ACC112 (cell line): ENCODE data around the gene ATE1.
"Not testable (repeated sequence)": the region's sequence is repeated elsewhere in the genome, so short reads cannot be mapped to it uniquely, and the experiment has no call there.

Experiments
- H2AFZ ChIP-seq: fragments of 200-600 bp; sonication (generic); one replicate; pipeline ENCODE4 v1.6.0; 2017; ENCODE audit warnings: antibody characterized with exemption, low read length; ENCODE audit not compliant: unreplicated experiment
- H3K27ac ChIP-seq: fragments of 200-600 bp; sonication (generic); 2 replicates; pipeline ENCODE4 v1.5.1; 2014; ENCODE audit warnings: low read depth, mild to moderate bottlenecking, antibody characterized with exemption, low read length, moderate library complexity
- H3K27me3 ChIP-seq: fragments of 200-600 bp; sonication (generic); 2 replicates; pipeline ENCODE4 v1.6.1; 2014; ENCODE audit warnings: mild to moderate bottlenecking, antibody characterized with exemption, low read length, moderate library complexity, mixed read lengths; ENCODE audit not compliant: insufficient read depth
- H3K36me3 ChIP-seq: fragments of 200-600 bp; sonication (generic); 2 replicates; pipeline ENCODE4 v1.6.1; 2016; ENCODE audit warnings: mild to moderate bottlenecking, antibody characterized with exemption, low read length, moderate library complexity, mixed read lengths; ENCODE audit not compliant: insufficient read depth
- H3K4me1 ChIP-seq: fragments of 200-600 bp; sonication (generic); one replicate; pipeline ENCODE4 v1.6.1; 2016; ENCODE audit warnings: low read length, mixed read lengths; ENCODE audit not compliant: insufficient read depth, unreplicated experiment, control insufficient read depth
- H3K4me3 ChIP-seq: fragments of 200-600 bp; sonication (generic); 2 replicates; pipeline ENCODE4 v1.5.1; 2014; ENCODE audit warnings: mild to moderate bottlenecking, low read depth, low read length
- H3K79me2 ChIP-seq: fragments of 200-600 bp; sonication (generic); one replicate; pipeline ENCODE4 v1.6.0; 2016; ENCODE audit warnings: low read length; ENCODE audit not compliant: control insufficient read depth, unreplicated experiment, insufficient read depth

Gene ATE1

GRCh38 chr10:121930268-121931085, 2.6 kb upstream of the ATE1 start:
- not testable (repeated sequence) for H3K4me1 ChIP-seq, H3K36me3 ChIP-seq, H3K27ac ChIP-seq, H3K4me3 ChIP-seq, H3K27me3 ChIP-seq, H2AFZ ChIP-seq
- H3K79me2 ChIP-seq: peaks cover 29% of the 10 kb centered on the region

DNA sequence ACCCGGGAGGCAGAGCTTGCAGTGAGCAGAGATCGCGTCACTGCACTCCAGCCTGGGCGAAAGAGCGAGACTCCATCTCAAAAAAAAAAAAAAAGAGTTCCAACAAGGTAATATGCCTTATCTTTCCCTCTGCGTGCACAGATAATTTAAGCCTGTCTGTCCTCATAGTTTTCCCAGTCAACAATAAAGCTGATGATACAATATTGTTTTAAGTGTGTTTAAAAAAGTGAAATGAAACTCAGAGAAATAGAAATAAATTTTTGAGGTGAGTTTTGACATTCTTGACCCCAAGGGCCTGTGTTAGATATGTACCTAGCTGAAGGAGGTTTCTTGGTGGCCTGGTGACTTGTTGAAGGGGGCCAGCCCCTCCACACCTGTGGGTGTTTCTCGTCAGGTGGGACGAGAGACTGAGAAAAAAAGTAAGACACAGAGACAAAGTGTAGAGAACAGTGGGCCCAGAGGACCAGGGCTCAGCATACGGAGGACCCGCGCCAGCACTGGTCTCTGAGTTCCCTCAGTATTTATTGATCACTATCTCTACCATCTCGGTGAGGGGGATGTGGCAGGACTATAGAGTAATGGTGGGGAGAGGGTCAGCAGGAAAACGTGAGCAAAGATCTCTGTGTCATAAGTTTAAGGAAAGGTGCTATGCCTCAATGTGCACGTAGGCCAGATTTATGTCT, 1.9 kb upstream of the ATE1 start:
- not testable (repeated sequence) for H3K4me3 ChIP-seq, H3K4me1 ChIP-seq, H3K27ac ChIP-seq, H2AFZ ChIP-seq, H3K27me3 ChIP-seq, H3K36me3 ChIP-seq
- H3K79me2 ChIP-seq: peaks cover 36% of the 10 kb centered on the region

DNA sequence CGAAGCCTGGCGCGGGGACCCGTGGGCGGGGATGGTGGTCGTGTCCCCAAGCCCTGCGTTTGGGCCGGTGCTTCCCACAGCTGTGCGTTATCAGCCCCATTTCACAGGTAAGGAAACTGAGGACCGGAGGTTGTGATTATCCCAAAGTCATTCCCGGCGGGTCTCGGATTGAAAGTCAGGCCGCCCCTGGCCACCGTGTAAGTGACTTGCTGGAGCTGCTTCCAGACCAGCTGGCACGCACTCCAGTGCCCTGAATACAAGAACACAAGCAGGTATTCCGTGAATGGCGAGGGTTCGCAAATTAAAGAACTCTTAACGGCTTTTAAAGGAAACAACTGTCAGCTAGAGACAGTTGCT, 675 bp upstream of the ATE1 start:
- peaks cover 6% of the 10 kb centered on the region for H3K4me1 ChIP-seq
- peak overlapping the region; percentile 94 for H3K4me3 ChIP-seq
- H2AFZ ChIP-seq: peak overlapping the region; percentile 67
- H3K27ac ChIP-seq: peak overlapping the region; percentile 83
- peaks cover 38% of the 10 kb centered on the region for H3K79me2 ChIP-seq
- H3K27me3 ChIP-seq: no peaks in the 10 kb centered on the region
- no peaks in the 10 kb centered on the region for H3K36me3 ChIP-seq

DNA sequence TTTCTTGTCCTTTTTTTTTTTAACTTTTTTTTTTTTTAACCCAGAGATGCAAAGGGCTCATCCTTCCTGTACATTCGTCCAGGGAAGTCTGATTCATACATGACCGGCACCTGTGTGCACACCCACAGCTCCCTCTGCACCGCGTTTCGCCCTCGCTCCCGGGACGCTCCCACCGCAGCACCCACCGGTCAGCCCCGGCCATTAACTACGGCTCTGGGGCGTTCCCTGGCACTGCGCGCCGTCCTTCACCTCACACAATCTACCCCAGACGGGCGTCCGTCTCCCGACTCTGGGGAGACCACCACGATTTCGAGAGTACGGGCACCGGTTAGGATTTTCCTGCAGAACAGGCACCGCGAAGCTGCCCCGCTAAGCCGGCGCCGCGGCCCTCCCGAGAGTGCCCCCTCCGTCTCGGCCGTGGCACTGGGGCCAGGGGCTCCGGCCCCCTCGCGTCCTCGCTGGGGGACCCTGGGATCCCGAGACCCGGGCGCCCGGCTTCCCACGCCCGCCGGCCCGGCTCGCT, 452 bp downstream of the ATE1 start:
- Histone ChIP-seq H3K27ac (peak overlapping the region; percentile 83), H3K27me3 (no peaks in the 10 kb centered on the region), H3K79me2 (peaks cover 42% of the 10 kb centered on the region), H3K4me1 (peaks cover 6% of the 10 kb centered on the region), H2AFZ (peak overlapping the region; percentile 86), H3K4me3 (peak overlapping the region; percentile 94), H3K36me3 (0 out of 2 replicates have a peak, but pooled peaks cover 4% of the 10 kb centered on the region)

DNA sequence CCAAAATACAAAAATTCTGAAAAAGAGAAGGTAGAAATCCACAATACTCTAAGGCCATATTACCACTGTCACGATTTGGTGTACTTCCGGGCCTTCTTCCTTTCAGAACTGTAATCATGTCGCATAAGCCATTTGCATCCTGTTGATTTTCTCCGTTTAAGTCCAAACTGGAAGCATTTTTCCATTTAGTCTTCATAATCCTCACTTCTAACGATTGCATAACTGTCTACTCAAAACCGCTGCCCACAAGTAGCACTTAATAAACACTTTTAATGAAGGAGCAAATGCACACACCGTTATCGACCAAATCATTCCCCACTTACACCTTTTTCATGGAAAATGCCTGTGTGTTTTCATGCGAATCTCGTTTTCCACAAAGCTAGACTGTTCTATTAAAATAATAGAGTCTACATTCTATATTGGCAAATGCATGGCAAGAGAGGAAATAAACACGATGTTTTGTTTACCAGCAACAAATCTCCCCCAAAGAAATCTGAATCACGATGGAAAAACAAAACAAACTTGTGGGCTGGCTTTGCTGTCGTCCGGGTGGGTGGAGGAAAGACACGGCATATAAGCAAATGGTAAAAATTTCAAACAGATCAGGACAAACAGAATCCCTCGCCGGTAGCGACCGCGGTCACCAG, 1.0 kb downstream of the ATE1 start:
- H3K4me1 ChIP-seq: peaks cover 6% of the 10 kb centered on the region
- H2AFZ ChIP-seq: peak overlapping the region; percentile 86
- no peaks in the 10 kb centered on the region for H3K27me3 ChIP-seq
- peaks cover 42% of the 10 kb centered on the region for H3K79me2 ChIP-seq
- peaks cover 8% of the 10 kb centered on the region; the same call in 1 of the 2 replicates for H3K36me3 ChIP-seq
- H3K4me3 ChIP-seq: peak overlapping the region; percentile 94
- peak overlapping the region; percentile 83 for H3K27ac ChIP-seq

DNA sequence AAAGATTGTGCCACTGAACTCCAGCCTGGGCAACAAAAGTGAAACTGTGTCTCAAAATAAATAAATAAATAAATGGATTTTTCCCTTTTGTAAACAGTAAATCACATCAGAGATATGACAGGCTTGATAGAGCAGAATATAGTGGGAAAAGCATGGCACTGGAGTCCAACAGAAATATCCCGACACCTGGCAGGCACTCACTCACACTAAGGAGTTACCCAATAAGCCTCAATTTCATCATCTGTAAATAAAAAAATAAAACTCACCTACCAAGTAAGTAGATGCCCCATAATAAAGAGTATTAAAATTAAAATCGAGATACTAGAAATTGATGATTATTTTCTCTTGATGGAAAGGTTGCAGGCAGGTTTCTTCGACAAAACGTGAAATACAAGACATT, 1.7 kb downstream of the ATE1 start:
- Histone ChIP-seq H3K4me1 (peaks cover 6% of the 10 kb centered on the region), H3K27ac (peak overlapping the region; percentile 83), H3K27me3 (no peaks in the 10 kb centered on the region), H2AFZ (no peak overlapping the region), H3K4me3 (peak overlapping the region; percentile 94), H3K79me2 (peaks cover 42% of the 10 kb centered on the region), H3K36me3 (peaks cover 9% of the 10 kb centered on the region; the same call in 1 of the 2 replicates)

- H3K79me2 ChIP-seq: peaks cover 24% of the 10 kb centered on the region
- H3K27ac ChIP-seq: no peak overlapping the region
- no peak overlapping the region for H2AFZ ChIP-seq
- H3K36me3 ChIP-seq: peaks cover 21% of the 10 kb centered on the region; the same call in 1 of the 2 replicates
- H3K27me3 ChIP-seq: no peaks in the 10 kb centered on the region
- peaks cover 6% of the 10 kb centered on the region for H3K4me1 ChIP-seq
- H3K4me3 ChIP-seq: no peak overlapping the region
Measured at GRCh38 chr10:121921238-121921931, 6.4 kb downstream of the ATE1 start.

DNA sequence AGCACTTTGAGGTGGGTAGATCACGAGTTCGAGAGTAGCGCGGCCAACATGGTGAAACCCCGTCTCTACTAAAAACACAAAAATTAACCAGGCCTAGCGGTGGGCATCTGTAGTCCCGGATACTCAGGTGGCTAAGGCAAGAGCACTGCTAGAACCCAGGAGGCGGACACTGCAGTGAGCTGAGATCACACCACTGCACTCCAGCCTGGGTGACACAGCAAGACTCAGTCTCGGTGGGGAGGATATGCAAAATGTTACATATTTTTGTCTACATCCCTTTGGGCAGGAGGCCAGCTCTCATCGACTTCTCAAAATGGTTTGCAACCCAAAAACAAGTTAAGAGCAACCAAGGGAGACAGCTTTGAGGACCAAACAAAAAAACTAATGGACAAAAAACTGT, 8.2 kb downstream of the ATE1 start:
- Histone ChIP-seq H3K79me2 (peaks cover 10% of the 10 kb centered on the region), H3K4me3 (no peak overlapping the region), H2AFZ (no peak overlapping the region), H3K27me3 (no peaks in the 10 kb centered on the region), H3K4me1 (no peaks in the 10 kb centered on the region), H3K27ac (no peak overlapping the region), H3K36me3 (peaks cover 21% of the 10 kb centered on the region; the same call in 1 of the 2 replicates)

DNA sequence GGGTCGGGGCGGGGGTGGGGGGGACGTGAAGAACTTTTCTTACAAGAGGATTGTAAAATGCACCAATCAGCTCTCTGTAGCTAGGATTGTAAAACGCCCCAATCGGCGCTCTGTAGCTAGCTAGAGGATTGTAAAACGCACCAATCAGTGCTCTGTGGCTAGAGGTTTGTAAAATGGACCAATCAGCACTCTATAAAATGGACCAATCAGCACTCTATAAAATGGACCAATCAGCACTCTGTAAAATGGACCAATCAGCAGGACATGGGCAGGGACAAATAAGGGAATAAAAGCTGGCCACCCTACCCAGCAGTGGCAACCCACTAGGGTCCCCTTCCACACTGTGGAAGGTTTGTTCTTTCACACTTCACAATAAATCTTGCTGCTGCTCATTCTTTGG, 9.0 kb downstream of the ATE1 start:
- Histone ChIP-seq H3K36me3 (peaks cover 21% of the 10 kb centered on the region; the same call in 1 of the 2 replicates), H3K79me2 (peaks cover 12% of the 10 kb centered on the region)
- H3K27me3 ChIP-seq, H2AFZ ChIP-seq, H3K27ac ChIP-seq, H3K4me1 ChIP-seq, H3K4me3 ChIP-seq: not testable (repeated sequence)

DNA sequence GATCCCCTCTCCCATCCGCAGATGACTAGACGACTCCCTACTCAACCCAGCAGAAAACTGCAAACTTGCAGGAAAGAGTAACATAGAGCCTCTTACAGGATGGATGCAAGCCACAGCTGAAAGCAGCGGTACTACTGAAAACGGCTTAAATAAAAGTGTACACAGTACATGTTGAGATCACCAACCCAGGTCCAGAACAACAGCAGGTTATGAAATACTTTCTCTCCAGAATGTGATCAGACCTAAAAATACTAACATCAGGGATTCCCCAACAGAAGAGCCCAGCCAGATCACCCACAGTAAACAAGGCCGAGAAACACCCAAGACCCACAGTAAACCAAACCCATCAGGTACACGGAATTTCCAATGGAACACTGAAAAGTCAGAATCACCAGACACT, 13.2 kb downstream of the ATE1 start:
- no peak overlapping the region for H3K27ac ChIP-seq
- H3K79me2 ChIP-seq: peaks cover 10% of the 10 kb centered on the region
- H2AFZ ChIP-seq: no peak overlapping the region
- no peaks in the 10 kb centered on the region for H3K27me3 ChIP-seq
- H3K4me3 ChIP-seq: no peak overlapping the region
- H3K4me1 ChIP-seq: peaks cover 9% of the 10 kb centered on the region
- H3K36me3 ChIP-seq: peaks cover 7% of the 10 kb centered on the region; the same call in 1 of the 2 replicates
